ENCODE measurements around the gene SESTD1. TPM values are rescaled to one million over a fixed set of nuclear protein-coding genes. Genes with fewer than 3 reads are reported as not detected.

SESTD1 gene
- total and polyA plus RNA-seq, 8 donors: 36.0 to 76.9 (median 49.7) TPM

GRCh38 chr2:179261151-179261825, 3.3 kb downstream of the SESTD1 start:
- Histone ChIP-seq H3K36me3 (no peaks in the 10 kb centered on the region), H3K9me3 (no peaks in the 10 kb centered on the region), H3K27me3 (no peaks in the 10 kb centered on the region), H3K27ac (no peak overlapping the region), H3K4me3 (no peak overlapping the region), H3K4me1 (peaks cover 6 to 47% of the 10 kb centered on the region in 2 donors)
- no peak for DNase-seq
- TF ChIP-seq CTCF (IDR thresholded peaks at IDR 0.05): no peak
- no peak for ATAC-seq
- intact Hi-C loops (cut with DNase I): no loop called here

- DNase-seq: no peak
Measured at GRCh38 chr2:179260224-179260623, 4.4 kb downstream of the SESTD1 start.

GRCh38 chr2:179255129-179255528, 9.5 kb downstream of the SESTD1 start:
- H3K4me3 ChIP-seq: no peak overlapping the region
- H3K9me3 ChIP-seq: no peaks in the 10 kb centered on the region
- no peak overlapping the region for H3K27ac ChIP-seq
- peaks cover 0 to 27% of the 10 kb centered on the region in 2 donors for H3K4me1 ChIP-seq
- ATAC-seq (no peak), DNase-seq (no peak)
- no peaks in the 10 kb centered on the region for H3K27me3 ChIP-seq
- TF ChIP-seq CTCF (IDR thresholded peaks at IDR 0.05): no peak
- intact Hi-C loops (cut with DNase I): no loop called here
- no peaks in the 10 kb centered on the region for H3K36me3 ChIP-seq

More at GRCh38 chr2:179260224-179260623, 4.4 kb downstream of the SESTD1 start:
- Histone ChIP-seq H3K27me3 (no peaks in the 10 kb centered on the region), H3K36me3 (no peaks in the 10 kb centered on the region), H3K4me3 (no peak overlapping the region), H3K9me3 (no peaks in the 10 kb centered on the region), H3K4me1 (peaks cover 4 to 39% of the 10 kb centered on the region in 2 donors), H3K27ac (no peak overlapping the region)
- no peak for ATAC-seq
- no peak for TF ChIP-seq CTCF (IDR thresholded peaks at IDR 0.05)
- intact Hi-C loops (cut with DNase I): no loop called here

- H3K9me3 ChIP-seq: no peaks in the 10 kb centered on the region
- DNase-seq (no peak), ATAC-seq (no peak)
- no peaks in the 10 kb centered on the region for H3K27me3 ChIP-seq
- no peak overlapping the region for H3K27ac ChIP-seq
- intact Hi-C loops (cut with DNase I): no loop called here
- peaks cover 0 to 29% of the 10 kb centered on the region in 2 donors for H3K4me1 ChIP-seq
- no peak overlapping the region for H3K4me3 ChIP-seq
- H3K36me3 ChIP-seq: no peaks in the 10 kb centered on the region
- TF ChIP-seq CTCF (IDR thresholded peaks at IDR 0.05): no peak
Measured at GRCh38 chr2:179253226-179253625, 11.4 kb downstream of the SESTD1 start.

- peaks cover 0 to 30% of the 10 kb centered on the region in 2 donors for H3K4me1 ChIP-seq
- no peak overlapping the region for H3K4me3 ChIP-seq
- no peaks in the 10 kb centered on the region for H3K27me3 ChIP-seq
- intact Hi-C loops (cut with DNase I): no loop called here
- ATAC-seq: no peak
- no peaks in the 10 kb centered on the region for H3K9me3 ChIP-seq
- TF ChIP-seq CTCF (IDR thresholded peaks at IDR 0.05): no peak
- no peak for DNase-seq
- H3K36me3 ChIP-seq: no peaks in the 10 kb centered on the region
- no peak overlapping the region for H3K27ac ChIP-seq
Measured at GRCh38 chr2:179252423-179252822, 12.2 kb downstream of the SESTD1 start.
